ENCODE results near the gene C1orf35. TPM values are rescaled to one million over a fixed set of nuclear protein-coding genes. Genes with fewer than 3 reads are reported as not detected.

C1orf35 gene
- total RNA-seq, 1 experiment from 2014 or later = 31.0 TPM

GRCh38 chr1:228117335-228117734 lies 14.2 kb upstream of the C1orf35 start:
- H4K20me1 ChIP-seq (ENCODE audit: control insufficient read depth, insufficient read depth, insufficient read length) = no peaks in the 10 kb centered on the region
- no peak overlapping the region for H3K18ac ChIP-seq (ENCODE audit: insufficient read length, low read depth, low read length)
- peaks cover 7 to 9% (median 7%) of the 10 kb centered on the region in 3 experiments; a peak in 6 of 7 replicates for H3K36me3 Mint-ChIP-seq (ENCODE audit: insufficient read depth in 1 of 3, low read depth in 3 of 3)
- H2BK12ac ChIP-seq (ENCODE audit: insufficient read length, low read depth, low read length) = no peak overlapping the region
- no peak overlapping the region for H4K91ac ChIP-seq (ENCODE audit: insufficient read length, low read depth, low read length)
- no peak overlapping the region for H2BK15ac ChIP-seq (ENCODE audit: low read depth, low read length)
- TF ChIP-seq, protein P1, sequence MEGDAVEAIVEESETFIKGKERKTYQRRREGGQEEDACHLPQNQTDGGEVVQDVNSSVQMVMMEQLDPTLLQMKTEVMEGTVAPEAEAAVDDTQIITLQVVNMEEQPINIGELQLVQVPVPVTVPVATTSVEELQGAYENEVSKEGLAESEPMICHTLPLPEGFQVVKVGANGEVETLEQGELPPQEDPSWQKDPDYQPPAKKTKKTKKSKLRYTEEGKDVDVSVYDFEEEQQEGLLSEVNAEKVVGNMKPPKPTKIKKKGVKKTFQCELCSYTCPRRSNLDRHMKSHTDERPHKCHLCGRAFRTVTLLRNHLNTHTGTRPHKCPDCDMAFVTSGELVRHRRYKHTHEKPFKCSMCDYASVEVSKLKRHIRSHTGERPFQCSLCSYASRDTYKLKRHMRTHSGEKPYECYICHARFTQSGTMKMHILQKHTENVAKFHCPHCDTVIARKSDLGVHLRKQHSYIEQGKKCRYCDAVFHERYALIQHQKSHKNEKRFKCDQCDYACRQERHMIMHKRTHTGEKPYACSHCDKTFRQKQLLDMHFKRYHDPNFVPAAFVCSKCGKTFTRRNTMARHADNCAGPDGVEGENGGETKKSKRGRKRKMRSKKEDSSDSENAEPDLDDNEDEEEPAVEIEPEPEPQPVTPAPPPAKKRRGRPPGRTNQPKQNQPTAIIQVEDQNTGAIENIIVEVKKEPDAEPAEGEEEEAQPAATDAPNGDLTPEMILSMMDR (conservative IDR thresholded peaks at IDR 0.05) = no peak
- no peak overlapping the region for H2AK5ac ChIP-seq (ENCODE audit: insufficient read length, low read length)
- no peak overlapping the region for H3K27ac Mint-ChIP-seq
- H4K5ac ChIP-seq (ENCODE audit: insufficient read length, low read depth, low read length) = no peak overlapping the region
- 0 out of 4 replicates have a peak, but pooled peaks cover 0 to 3% of the 10 kb centered on the region in 2 experiments for H3K4me1 Mint-ChIP-seq
- no peak overlapping the region for H3T11ph ChIP-seq (ENCODE audit: low read length)
- H3K56ac ChIP-seq (ENCODE audit: insufficient read length, low read depth, low read length) = no peak overlapping the region
- H3K9me3 Mint-ChIP-seq = peaks cover 34 to 42% of the 10 kb centered on the region in 2 experiments
- H3K4me3 Mint-ChIP-seq = no peak overlapping the region
- H3K27ac ChIP-seq (ENCODE audit: insufficient read length, low read depth, low read length) = no peak overlapping the region
- H2AFZ ChIP-seq (ENCODE audit: low read length) = no peak overlapping the region
- no peak for DNase-seq
- H3K14ac ChIP-seq (ENCODE audit: insufficient read depth, low read length) = no peak overlapping the region
- H3K4ac ChIP-seq (ENCODE audit: low read depth, low read length) = no peak overlapping the region
- no peaks in the 10 kb centered on the region for H3K4me1 ChIP-seq (ENCODE audit: insufficient read depth, low read length)
- no peaks in the 10 kb centered on the region for H3K79me1 ChIP-seq (ENCODE audit: insufficient read depth, low read depth, low read length, poor library complexity, severe bottlenecking)
- H3K27me3 Mint-ChIP-seq (ENCODE audit: low read depth) = peaks cover 10% of the 10 kb centered on the region
- no peak overlapping the region for H3K23ac ChIP-seq (ENCODE audit: insufficient read length, low read depth, low read length)
- H2BK20ac ChIP-seq (ENCODE audit: low read depth, low read length, poor library complexity, severe bottlenecking) = no peak overlapping the region
- no peaks in the 10 kb centered on the region for H3K27me3 ChIP-seq (ENCODE audit: insufficient read depth, low read length)
- no peak overlapping the region for H2BK5ac ChIP-seq (ENCODE audit: insufficient read length, low read length)
- H3K4me2 ChIP-seq (ENCODE audit: insufficient read depth, insufficient read length, low read length) = no peak overlapping the region
- H3K23me2 ChIP-seq (ENCODE audit: insufficient read length, low read depth, low read length, poor library complexity, severe bottlenecking) = no peaks in the 10 kb centered on the region
- H3K79me2 ChIP-seq (ENCODE audit: insufficient read depth, low read length) = no peaks in the 10 kb centered on the region
- H3K9ac ChIP-seq (ENCODE audit: extremely low read depth, insufficient read length, low read length) = no peak overlapping the region
- H4K8ac ChIP-seq (replicated peaks; ENCODE audit: insufficient read length, low read depth, low read length) = no peak overlapping the region
- no peaks in the 10 kb centered on the region for H3K9me3 ChIP-seq (ENCODE audit: control insufficient read depth, low read depth, low read length)
- no peak overlapping the region for H2BK120ac ChIP-seq (ENCODE audit: low read depth, low read length, poor library complexity, severe bottlenecking)
- no CpG with 5 or more reads among the region's 4 CpGs for WGBS (ENCODE audit: extremely low coverage, insufficient read length, low lambda C conversion rate)
